ENCODE measurements around the gene HOXC11.

The HOXC11 gene

GRCh38 chr12:53966385-53967133 lies 6.4 kb upstream of the HOXC11 start:
- Histone ChIP-seq H3K9me3 (ENCODE audit: control insufficient read depth, low read length) (no peaks in the 10 kb centered on the region), H3K27ac (ENCODE audit: insufficient read depth, low read depth, low read length, poor library complexity, severe bottlenecking) (no peak overlapping the region), H3K4me1 (ENCODE audit: control insufficient read depth, insufficient read depth, low read length) (no peaks in the 10 kb centered on the region), H3K4me3 (ENCODE audit: insufficient read depth, low read depth, low read length) (no peak overlapping the region), H3K36me3 (ENCODE audit: control insufficient read depth, insufficient read depth, low read length) (no peaks in the 10 kb centered on the region), H3K27me3 (ENCODE audit: control insufficient read depth, insufficient read depth, low read length, poor library complexity, severe bottlenecking) (peaks cover 100% of the 10 kb centered on the region)
- 3% methylated on average over 36 of the region's 36 CpGs for WGBS, 2 experiments

GRCh38 chr12:53967421-53967925 lies 5.5 kb upstream of the HOXC11 start:
- no peaks in the 10 kb centered on the region for H3K36me3 ChIP-seq (ENCODE audit: control insufficient read depth, insufficient read depth, low read length)
- H3K4me3 ChIP-seq (ENCODE audit: insufficient read depth, low read depth, low read length) = no peak overlapping the region
- no peak overlapping the region for H3K27ac ChIP-seq (ENCODE audit: insufficient read depth, low read depth, low read length, poor library complexity, severe bottlenecking)
- H3K4me1 ChIP-seq (ENCODE audit: control insufficient read depth, insufficient read depth, low read length) = no peaks in the 10 kb centered on the region
- H3K9me3 ChIP-seq (ENCODE audit: control insufficient read depth, low read length) = no peaks in the 10 kb centered on the region
- WGBS, 2 experiments = 15 to 16% methylated on average over 5 of the region's 5 CpGs
- peaks cover 100% of the 10 kb centered on the region for H3K27me3 ChIP-seq (ENCODE audit: control insufficient read depth, insufficient read depth, low read length, poor library complexity, severe bottlenecking)

- 20 to 23% methylated on average over 24 of the region's 24 CpGs for WGBS, 2 experiments
- H3K4me1 ChIP-seq (ENCODE audit: control insufficient read depth, insufficient read depth, low read length) = no peaks in the 10 kb centered on the region
- no peak overlapping the region for H3K4me3 ChIP-seq (ENCODE audit: insufficient read depth, low read depth, low read length)
- no peaks in the 10 kb centered on the region for H3K9me3 ChIP-seq (ENCODE audit: control insufficient read depth, low read length)
- no peak overlapping the region for H3K27ac ChIP-seq (ENCODE audit: insufficient read depth, low read depth, low read length, poor library complexity, severe bottlenecking)
- H3K36me3 ChIP-seq (ENCODE audit: control insufficient read depth, insufficient read depth, low read length) = no peaks in the 10 kb centered on the region
- peaks cover 100% of the 10 kb centered on the region for H3K27me3 ChIP-seq (ENCODE audit: control insufficient read depth, insufficient read depth, low read length, poor library complexity, severe bottlenecking)
Observed at GRCh38 chr12:53968214-53969127, 4.5 kb upstream of the HOXC11 start.

GRCh38 chr12:53969588-53970259 lies 3.2 kb upstream of the HOXC11 start:
- H3K9me3 ChIP-seq (ENCODE audit: control insufficient read depth, low read length) = no peaks in the 10 kb centered on the region
- no peaks in the 10 kb centered on the region for H3K4me1 ChIP-seq (ENCODE audit: control insufficient read depth, insufficient read depth, low read length)
- no peaks in the 10 kb centered on the region for H3K36me3 ChIP-seq (ENCODE audit: control insufficient read depth, insufficient read depth, low read length)
- H3K4me3 ChIP-seq (ENCODE audit: insufficient read depth, low read depth, low read length) = no peak overlapping the region
- H3K27me3 ChIP-seq (ENCODE audit: control insufficient read depth, insufficient read depth, low read length, poor library complexity, severe bottlenecking) = peaks cover 100% of the 10 kb centered on the region
- no peak overlapping the region for H3K27ac ChIP-seq (ENCODE audit: insufficient read depth, low read depth, low read length, poor library complexity, severe bottlenecking)
- WGBS, 2 experiments = 32 to 34% methylated on average over 12 of the region's 12 CpGs

GRCh38 chr12:53970451-53970850 lies 2.5 kb upstream of the HOXC11 start:
- Histone ChIP-seq H3K9me3 (ENCODE audit: control insufficient read depth, low read length) (no peaks in the 10 kb centered on the region), H3K36me3 (ENCODE audit: control insufficient read depth, insufficient read depth, low read length) (no peaks in the 10 kb centered on the region), H3K27me3 (ENCODE audit: control insufficient read depth, insufficient read depth, low read length, poor library complexity, severe bottlenecking) (peaks cover 100% of the 10 kb centered on the region), H3K4me3 (ENCODE audit: insufficient read depth, low read depth, low read length) (no peak overlapping the region), H3K27ac (ENCODE audit: insufficient read depth, low read depth, low read length, poor library complexity, severe bottlenecking) (no peak overlapping the region), H3K4me1 (ENCODE audit: control insufficient read depth, insufficient read depth, low read length) (no peaks in the 10 kb centered on the region)
- 28 to 30% methylated on average over 4 of the region's 4 CpGs for WGBS, 2 experiments

GRCh38 chr12:53971129-53971528 lies 1.8 kb upstream of the HOXC11 start:
- Histone ChIP-seq H3K4me1 (ENCODE audit: control insufficient read depth, insufficient read depth, low read length) (no peaks in the 10 kb centered on the region), H3K4me3 (ENCODE audit: insufficient read depth, low read depth, low read length) (no peak overlapping the region), H3K9me3 (ENCODE audit: control insufficient read depth, low read length) (no peaks in the 10 kb centered on the region), H3K36me3 (ENCODE audit: control insufficient read depth, insufficient read depth, low read length) (no peaks in the 10 kb centered on the region), H3K27ac (ENCODE audit: insufficient read depth, low read depth, low read length, poor library complexity, severe bottlenecking) (no peak overlapping the region), H3K27me3 (ENCODE audit: control insufficient read depth, insufficient read depth, low read length, poor library complexity, severe bottlenecking) (peaks cover 100% of the 10 kb centered on the region)
- 75 to 79% methylated on average over 2 to 3 of the region's 3 CpGs for WGBS, 2 experiments

- Histone ChIP-seq H3K4me3 (ENCODE audit: insufficient read depth, low read depth, low read length) (no peak overlapping the region), H3K9me3 (ENCODE audit: control insufficient read depth, low read length) (no peaks in the 10 kb centered on the region), H3K27me3 (ENCODE audit: control insufficient read depth, insufficient read depth, low read length, poor library complexity, severe bottlenecking) (peaks cover 100% of the 10 kb centered on the region), H3K4me1 (ENCODE audit: control insufficient read depth, insufficient read depth, low read length) (no peaks in the 10 kb centered on the region), H3K36me3 (ENCODE audit: control insufficient read depth, insufficient read depth, low read length) (no peaks in the 10 kb centered on the region), H3K27ac (ENCODE audit: insufficient read depth, low read depth, low read length, poor library complexity, severe bottlenecking) (no peak overlapping the region)
- 45 to 53% methylated on average over 2 of the region's 2 CpGs for WGBS, 2 experiments
Observed at GRCh38 chr12:53971686-53972085, 1.2 kb upstream of the HOXC11 start.

- Histone ChIP-seq H3K4me1 (ENCODE audit: control insufficient read depth, insufficient read depth, low read length) (no peaks in the 10 kb centered on the region), H3K27me3 (ENCODE audit: control insufficient read depth, insufficient read depth, low read length, poor library complexity, severe bottlenecking) (peaks cover 100% of the 10 kb centered on the region), H3K27ac (ENCODE audit: insufficient read depth, low read depth, low read length, poor library complexity, severe bottlenecking) (no peak overlapping the region), H3K36me3 (ENCODE audit: control insufficient read depth, insufficient read depth, low read length) (no peaks in the 10 kb centered on the region), H3K4me3 (ENCODE audit: insufficient read depth, low read depth, low read length) (no peak overlapping the region), H3K9me3 (ENCODE audit: control insufficient read depth, low read length) (no peaks in the 10 kb centered on the region)
- 43% methylated on average over 9 of the region's 9 CpGs for WGBS, 2 experiments
Observed at GRCh38 chr12:53972152-53972702, 699 bp upstream of the HOXC11 start.

GRCh38 chr12:53973236-53974042 lies 513 bp downstream of the HOXC11 start:
- H3K4me1 ChIP-seq (ENCODE audit: control insufficient read depth, insufficient read depth, low read length) = no peaks in the 10 kb centered on the region
- WGBS, 2 experiments = 2 to 3% methylated on average over 67 to 69 of the region's 71 CpGs
- H3K27ac ChIP-seq (ENCODE audit: insufficient read depth, low read depth, low read length, poor library complexity, severe bottlenecking) = no peak overlapping the region
- H3K4me3 ChIP-seq (ENCODE audit: insufficient read depth, low read depth, low read length) = no peak overlapping the region
- no peaks in the 10 kb centered on the region for H3K9me3 ChIP-seq (ENCODE audit: control insufficient read depth, low read length)
- H3K27me3 ChIP-seq (ENCODE audit: control insufficient read depth, insufficient read depth, low read length, poor library complexity, severe bottlenecking) = peaks cover 100% of the 10 kb centered on the region
- H3K36me3 ChIP-seq (ENCODE audit: control insufficient read depth, insufficient read depth, low read length) = no peaks in the 10 kb centered on the region

Measured in ectodermal cell (in vitro differentiated cells).